ENCODE data around the gene AURKA. TPM values are rescaled to one million over a fixed set of nuclear protein-coding genes. Genes with fewer than 3 reads are reported as not detected.

Gene AURKA
- total RNA-seq, 2 donors from 2014 or later: 45.1 to 80.8 TPM

- Mint-ChIP-seq H3K4me1 (ENCODE audit: low read depth in 2 of 2) (peaks cover 0 to 3% of the 10 kb centered on the region in 2 donors), H3K27ac (no peak overlapping the region), H3K36me3 (no peaks in the 10 kb centered on the region), H3K4me3 (no peak overlapping the region), H3K27me3 (peaks cover 23 to 34% of the 10 kb centered on the region in 2 donors), H3K9me3 (no peaks in the 10 kb centered on the region)
- DNase-seq (ENCODE audit: low spot score): no peak
- ATAC-seq: no peak
Measured at GRCh38 chr20:56322681-56323080, 69.3 kb downstream of the AURKA start.

Other genes with a start within 250 kb of the AURKA start
- gene MC3R, start 143.5 kb downstream of the AURKA start, total RNA-seq: not detected
- 1 to 10 TPM; 1.8 to 3.0 TPM for gene FAM210B, start 33.2 kb downstream of the AURKA start, total RNA-seq
- 10 to 100 TPM; 39.6 to 40.1 TPM for gene CSTF1, start 430 bp upstream of the AURKA start, total RNA-seq
- 1 to 10 TPM; 1.3 to 4.1 TPM for gene CASS4, start 20.0 kb upstream of the AURKA start, total RNA-seq
- gene RTF2, start 76.4 kb upstream of the AURKA start, total RNA-seq: 10 to 100 TPM; 78.5 to 92.2 TPM
- 1 to 10 TPM; 4.7 to 5.8 TPM for gene FAM209A, start 132.5 kb upstream of the AURKA start, total RNA-seq
- 1 to 10 TPM; 1.5 to 1.7 TPM for gene FAM209B, start 141.0 kb upstream of the AURKA start, total RNA-seq
- gene TFAP2C, start 237.1 kb upstream of the AURKA start, total RNA-seq: not detected